Measurements from ENCODE around the gene FOXJ3. TPM values are rescaled to one million over a fixed set of nuclear protein-coding genes. Genes with fewer than 3 reads are reported as not detected.
A peak's percentile ranks its signal among the peaks of the same experiment; 100 is the strongest.

The FOXJ3 gene
- total RNA-seq, 1 experiment from 2014 or later, result 27.9 TPM

DNA sequence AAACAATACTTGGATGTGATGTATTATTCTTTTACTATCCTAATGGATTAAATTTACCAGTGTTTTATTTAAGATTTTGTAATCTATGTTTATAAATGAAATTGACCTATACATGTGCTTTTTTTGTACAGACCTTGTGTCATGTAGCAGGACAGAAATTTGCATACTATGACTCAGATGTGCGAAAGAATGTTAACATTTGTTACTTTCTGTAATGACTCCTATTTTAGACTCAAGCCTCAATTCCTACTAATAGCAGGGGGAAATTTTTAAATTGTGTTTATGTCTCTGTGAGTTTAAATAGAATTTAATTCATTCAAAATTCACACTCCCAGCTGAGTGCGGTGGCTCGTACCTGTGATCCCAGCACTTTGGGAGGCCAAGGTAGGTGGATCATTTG, 23.8 kb upstream of the FOXJ3 start:
- Histone ChIP-seq H3K9me3 (replicated peaks) (no peaks in the 10 kb centered on the region), H3K36me3 (no peaks in the 10 kb centered on the region), H3K27ac (no peak overlapping the region), H3K4me1 (replicated peaks) (peaks cover 5% of the 10 kb centered on the region; the same call in 1 of the 2 replicates), H3K27me3 (replicated peaks) (no peaks in the 10 kb centered on the region; the same call in 1 of the 2 replicates), H3K4me3 (no peak overlapping the region)
- DNase-seq (ENCODE audit: low read depth in 1 of 2, low spot score in 2 of 2), result no peak

DNA sequence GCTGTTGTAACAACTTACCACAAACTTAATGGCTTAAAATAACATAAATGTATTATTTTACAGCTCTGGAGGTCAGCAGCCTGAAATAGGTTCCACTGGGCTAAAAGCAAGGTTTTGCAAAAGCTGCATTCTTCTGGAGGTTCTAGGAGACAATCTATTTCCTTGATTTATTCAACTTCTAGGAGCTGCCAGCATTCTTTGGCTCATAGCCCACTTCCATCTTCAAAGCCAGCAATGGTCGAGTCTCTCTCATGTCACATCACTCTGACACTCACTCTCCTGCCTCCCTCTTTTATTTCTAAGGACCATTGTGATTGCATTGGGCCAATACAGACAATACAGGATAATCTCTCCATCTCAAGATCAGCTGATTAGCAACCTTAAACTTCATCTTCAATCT, 15.1 kb upstream of the FOXJ3 start:
- Histone ChIP-seq H3K36me3 (no peaks in the 10 kb centered on the region), H3K27me3 (replicated peaks) (no peaks in the 10 kb centered on the region; the same call in 1 of the 2 replicates), H3K4me1 (replicated peaks) (no peaks in the 10 kb centered on the region), H3K27ac (no peak overlapping the region), H3K4me3 (no peak overlapping the region), H3K9me3 (replicated peaks) (no peaks in the 10 kb centered on the region)
- DNase-seq (ENCODE audit: low read depth in 1 of 2, low spot score in 2 of 2), result no peak

DNA sequence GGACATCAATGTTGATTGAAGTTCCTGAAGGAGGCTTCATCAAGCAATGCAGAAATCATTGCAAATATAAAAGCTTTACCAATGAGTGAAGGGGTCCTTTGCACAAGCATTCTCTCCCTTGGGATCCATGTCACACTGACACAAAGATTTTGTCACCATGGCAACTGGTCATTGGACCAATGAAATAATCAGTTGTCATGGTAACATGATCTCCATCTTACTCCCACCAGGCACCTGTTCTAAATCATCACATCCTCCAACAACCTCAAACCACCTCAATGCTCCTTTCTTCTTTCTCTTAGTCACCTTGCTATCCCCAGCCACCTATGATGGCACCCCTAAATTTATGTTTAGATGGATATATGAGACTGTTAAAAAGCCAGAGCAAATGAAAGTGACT, 13.5 kb upstream of the FOXJ3 start:
- H3K36me3 ChIP-seq, result no peaks in the 10 kb centered on the region
- no peaks in the 10 kb centered on the region; the same call in 1 of the 2 replicates for H3K27me3 ChIP-seq (replicated peaks)

DNA sequence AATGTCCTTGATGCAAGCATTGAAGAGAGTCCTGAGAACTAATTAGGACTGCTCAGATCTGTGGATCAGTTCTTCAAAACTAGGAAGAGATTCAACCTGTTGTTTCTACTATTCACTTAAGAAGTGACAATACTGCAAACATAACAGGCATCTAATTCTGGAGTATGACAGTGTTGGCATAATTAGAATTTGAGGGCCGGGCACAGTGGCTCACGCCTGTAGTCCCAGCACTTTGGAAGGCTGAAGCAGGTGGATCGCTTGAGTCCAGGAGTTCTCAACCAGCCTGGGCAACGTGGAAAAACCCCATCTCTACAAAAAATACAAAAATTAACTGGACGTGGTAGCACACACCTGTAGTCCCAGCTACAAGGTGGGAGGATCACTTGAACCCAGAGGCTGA, 8.0 kb upstream of the FOXJ3 start:
- Histone ChIP-seq H3K36me3 (no peaks in the 10 kb centered on the region), H3K9me3 (replicated peaks) (no peaks in the 10 kb centered on the region), H3K27ac (no peak overlapping the region), H3K4me1 (replicated peaks) (peaks cover 31% of the 10 kb centered on the region), H3K4me3 (no peak overlapping the region), H3K27me3 (replicated peaks) (no peaks in the 10 kb centered on the region)
- no peak for DNase-seq (ENCODE audit: low read depth in 1 of 2, low spot score in 2 of 2)

More for the DNA sequence above, 13.5 kb upstream of the FOXJ3 start:
- H3K4me1 ChIP-seq (replicated peaks), result no peaks in the 10 kb centered on the region
- no peak overlapping the region for H3K4me3 ChIP-seq
- no peaks in the 10 kb centered on the region for H3K9me3 ChIP-seq (replicated peaks)
- DNase-seq (ENCODE audit: low read depth in 1 of 2, low spot score in 2 of 2), result no peak
- no peak overlapping the region for H3K27ac ChIP-seq

DNA sequence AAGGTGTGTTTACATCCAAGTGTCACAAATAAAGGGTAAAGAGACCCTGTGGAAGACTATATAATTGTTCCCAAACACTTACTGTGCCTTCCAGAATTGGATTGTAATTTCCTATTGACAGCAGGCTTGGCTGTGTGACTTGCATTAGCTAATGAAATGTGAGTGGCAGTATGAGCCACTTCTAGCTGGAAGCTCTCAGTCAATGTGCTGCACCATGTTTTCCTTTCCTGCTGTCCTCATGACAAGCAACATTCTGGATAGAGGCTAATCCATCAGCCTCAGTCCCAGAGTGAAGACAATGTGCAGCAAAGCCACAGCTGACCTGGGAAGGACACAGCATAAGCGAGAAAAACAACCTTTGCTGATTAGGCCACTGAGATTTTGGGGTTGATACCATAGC, 5.9 kb upstream of the FOXJ3 start:
- no peak overlapping the region for H3K4me3 ChIP-seq
- H3K27me3 ChIP-seq (replicated peaks), result no peaks in the 10 kb centered on the region
- peaks cover 35% of the 10 kb centered on the region for H3K4me1 ChIP-seq (replicated peaks)
- no peaks in the 10 kb centered on the region for H3K9me3 ChIP-seq (replicated peaks)
- no peak for DNase-seq (ENCODE audit: low read depth in 1 of 2, low spot score in 2 of 2)
- peak overlapping the region; percentile 36 for H3K27ac ChIP-seq
- H3K36me3 ChIP-seq, result no peaks in the 10 kb centered on the region

DNA sequence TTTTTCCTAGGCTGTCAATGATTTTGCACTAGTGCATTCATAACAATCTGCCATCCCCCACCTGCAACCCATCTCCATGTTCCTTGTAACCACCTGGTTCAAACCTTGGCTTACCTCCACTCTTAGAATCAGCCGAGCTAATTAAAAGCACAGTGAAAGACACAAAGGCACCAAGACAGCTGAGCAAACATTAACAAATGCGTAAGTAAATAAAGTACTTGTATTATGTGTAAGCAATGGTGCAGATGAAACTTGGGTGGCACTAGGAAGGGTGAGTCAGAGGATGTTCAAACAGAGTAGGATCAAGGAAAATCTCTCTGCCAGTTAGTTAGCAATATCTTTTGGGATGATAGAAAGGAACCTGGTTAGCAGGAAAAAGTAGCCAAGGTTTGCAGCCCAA, 5.1 kb upstream of the FOXJ3 start:
- no peaks in the 10 kb centered on the region for H3K36me3 ChIP-seq
- DNase-seq (ENCODE audit: low read depth in 1 of 2, low spot score in 2 of 2), result peak; percentile 79 to 81

DNA sequence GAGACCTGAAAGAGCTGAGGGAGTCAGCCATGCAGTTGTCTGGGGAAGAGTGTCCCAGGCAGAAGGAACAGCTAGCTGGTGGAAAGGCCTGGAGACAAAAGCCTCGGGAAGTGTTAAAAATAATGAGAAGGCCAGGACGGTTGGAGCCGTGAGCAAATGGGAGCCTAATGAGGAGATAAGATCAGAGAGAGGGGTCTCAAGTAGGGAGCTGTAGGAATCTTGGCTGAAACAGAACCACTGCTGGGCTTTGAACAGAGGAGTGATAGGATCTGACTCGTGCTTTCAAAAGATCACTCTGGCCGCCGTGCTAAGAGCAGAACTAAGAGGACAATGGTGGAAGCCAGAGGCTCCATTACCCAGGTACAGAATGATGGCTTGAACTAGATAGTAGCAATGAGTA, 1.9 kb upstream of the FOXJ3 start:
- Histone ChIP-seq H3K27ac (no peak overlapping the region), H3K4me3 (no peak overlapping the region), H3K9me3 (replicated peaks) (no peaks in the 10 kb centered on the region), H3K4me1 (replicated peaks) (peaks cover 47% of the 10 kb centered on the region), H3K27me3 (replicated peaks) (no peaks in the 10 kb centered on the region), H3K36me3 (peaks cover 9% of the 10 kb centered on the region)
- no peak for DNase-seq (ENCODE audit: low read depth in 1 of 2, low spot score in 2 of 2)

More for the DNA sequence above, 5.1 kb upstream of the FOXJ3 start:
- Histone ChIP-seq H3K27me3 (replicated peaks) (no peaks in the 10 kb centered on the region), H3K4me3 (no peak overlapping the region), H3K27ac (peak overlapping the region; percentile 36), H3K4me1 (replicated peaks) (peaks cover 39% of the 10 kb centered on the region), H3K9me3 (replicated peaks) (no peaks in the 10 kb centered on the region)

DNA sequence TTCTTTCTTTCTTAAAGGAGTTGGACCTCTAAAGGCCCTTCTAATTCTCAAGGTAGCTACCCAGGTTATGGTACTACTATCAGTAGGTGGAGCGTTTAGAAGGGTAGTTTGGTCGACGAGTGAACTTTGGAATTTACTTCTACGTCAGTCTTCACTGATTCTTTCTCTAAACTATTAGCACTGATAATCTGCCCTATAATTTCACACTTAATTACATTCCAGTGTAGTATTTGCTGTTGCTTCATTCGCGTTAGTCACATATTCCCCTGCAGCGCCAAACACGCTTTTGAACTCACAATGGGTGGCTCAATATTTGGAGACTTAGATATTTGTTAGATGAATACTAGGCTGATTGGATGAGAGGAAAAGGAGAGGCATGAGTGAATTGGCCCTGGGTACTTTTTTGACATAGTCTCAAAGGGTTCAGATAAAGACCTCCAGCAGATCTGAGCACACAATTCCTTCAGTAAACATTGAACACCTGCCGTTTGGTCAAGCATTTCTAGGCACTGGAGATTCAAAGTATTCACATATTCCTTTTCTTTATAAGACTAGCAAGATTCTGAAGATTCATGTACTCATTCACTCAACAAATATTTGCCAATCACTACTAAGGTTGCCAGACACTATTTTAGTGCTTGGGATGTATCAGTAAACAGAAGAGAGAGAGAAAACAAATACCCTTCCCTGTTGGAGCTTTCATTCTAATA, 929 bp upstream of the FOXJ3 start:
- Histone ChIP-seq H3K27ac (peak overlapping the region; percentile 69), H3K9me3 (replicated peaks) (no peaks in the 10 kb centered on the region)
- peak in 1 of 2 experiments; percentile 44 for DNase-seq (ENCODE audit: low read depth in 1 of 2, low spot score in 2 of 2)

DNA sequence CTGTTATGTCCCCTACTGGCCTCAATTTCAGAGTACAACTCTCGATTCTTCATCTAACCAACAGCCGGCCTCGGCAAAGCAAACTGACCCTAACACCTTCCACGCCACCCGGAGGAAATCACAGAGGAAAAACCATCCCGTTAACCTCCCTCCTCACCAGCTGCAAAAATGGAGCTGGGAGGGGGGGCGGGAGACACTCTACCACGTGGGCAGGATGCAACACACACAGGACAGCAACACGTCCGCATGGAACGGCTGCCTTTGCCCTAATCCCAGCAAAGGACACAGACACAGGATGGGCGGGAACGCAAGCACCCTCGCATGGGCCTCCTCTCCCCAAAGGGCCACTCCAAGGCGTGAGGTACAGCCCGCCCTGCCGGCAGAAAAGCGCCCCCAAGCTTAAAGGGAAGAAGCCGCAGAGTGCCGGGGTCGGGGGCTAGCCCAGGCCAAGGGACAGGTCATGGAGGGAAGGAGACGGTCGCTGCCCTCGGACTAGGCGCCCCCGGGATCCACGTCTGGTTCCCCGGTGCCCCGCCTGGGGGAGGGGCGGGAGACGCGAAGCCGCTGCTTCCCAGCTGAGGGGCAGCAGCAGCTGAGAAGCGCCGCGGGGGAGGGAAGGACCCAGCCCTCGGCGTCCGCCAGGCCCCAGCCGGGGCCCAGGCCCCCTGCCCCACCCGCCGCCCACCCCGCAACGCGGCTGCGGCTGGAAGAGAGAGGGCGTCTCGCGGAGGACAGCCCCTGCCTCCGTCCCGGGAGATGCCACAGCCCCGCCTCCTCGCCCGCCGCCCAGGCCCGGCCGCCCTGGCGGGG, 590 bp downstream of the FOXJ3 start:
- H3K4me1 ChIP-seq (replicated peaks), result peaks cover 26% of the 10 kb centered on the region
- H3K27me3 ChIP-seq (replicated peaks), result no peaks in the 10 kb centered on the region
- peak; percentile 61 to 80 for DNase-seq (ENCODE audit: low read depth in 1 of 2, low spot score in 2 of 2)
- peak overlapping the region; percentile 69 for H3K27ac ChIP-seq
- H3K4me3 ChIP-seq, result peak overlapping the region; percentile 93
- H3K36me3 ChIP-seq, result peaks cover 9% of the 10 kb centered on the region
- H3K9me3 ChIP-seq (replicated peaks), result no peaks in the 10 kb centered on the region

More for the DNA sequence above, 929 bp upstream of the FOXJ3 start:
- Histone ChIP-seq H3K27me3 (replicated peaks) (no peaks in the 10 kb centered on the region), H3K4me1 (replicated peaks) (peaks cover 41% of the 10 kb centered on the region), H3K4me3 (peak overlapping the region; percentile 93), H3K36me3 (peaks cover 9% of the 10 kb centered on the region)

DNA sequence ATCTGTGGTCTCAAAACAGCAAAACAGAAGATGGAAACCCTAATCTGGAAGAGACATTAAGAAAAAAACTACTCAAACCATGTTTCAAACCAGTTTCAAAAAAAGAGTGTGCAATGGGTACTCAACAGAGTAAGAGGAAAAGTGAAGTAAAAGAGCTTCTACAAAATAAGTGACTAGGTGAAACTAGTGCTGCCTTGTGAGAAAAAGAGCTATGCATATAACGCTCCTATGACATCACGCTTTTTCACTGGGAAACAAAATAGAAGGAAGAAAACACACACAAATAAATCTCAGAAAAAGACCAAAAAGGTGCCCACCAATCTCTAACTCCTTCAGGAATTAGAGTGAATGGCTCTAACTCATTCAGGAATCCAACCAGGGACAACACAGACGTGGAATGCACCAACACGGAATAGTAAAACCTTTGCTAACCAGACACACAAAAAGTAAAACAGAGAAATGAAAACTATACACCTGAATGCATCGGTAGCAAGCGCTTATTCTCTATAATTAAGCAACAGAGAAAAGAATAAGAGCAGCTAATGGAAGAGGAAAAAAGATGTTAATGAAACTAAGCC, 1.3 kb downstream of the FOXJ3 start:
- Histone ChIP-seq H3K27ac (peak overlapping the region; percentile 69; the same call in 1 of the 2 replicates), H3K36me3 (peaks cover 9% of the 10 kb centered on the region), H3K4me3 (peak overlapping the region; percentile 93), H3K27me3 (replicated peaks) (no peaks in the 10 kb centered on the region), H3K9me3 (replicated peaks) (no peaks in the 10 kb centered on the region), H3K4me1 (replicated peaks) (peaks cover 19% of the 10 kb centered on the region)
- DNase-seq (ENCODE audit: low read depth in 1 of 2, low spot score in 2 of 2), result no peak

DNA sequence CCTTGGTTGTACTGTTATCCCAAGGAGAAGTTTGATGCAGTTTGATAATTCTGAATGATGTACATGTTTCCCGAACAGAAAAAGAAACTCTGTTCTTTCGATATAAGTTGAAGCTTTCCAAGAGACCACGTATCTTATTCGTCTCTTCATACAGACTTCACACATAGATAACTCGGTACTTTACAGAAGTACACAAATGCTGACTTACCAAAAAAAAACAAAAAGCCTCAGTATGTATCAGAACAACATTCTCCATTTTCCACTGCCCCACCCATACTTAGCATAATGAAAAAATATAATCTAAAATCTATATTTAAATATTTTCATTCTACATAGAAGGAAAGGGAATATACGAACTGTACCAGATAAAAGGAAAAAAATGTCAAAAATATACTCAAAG, 2.2 kb downstream of the FOXJ3 start:
- Histone ChIP-seq H3K4me1 (replicated peaks) (peaks cover 16% of the 10 kb centered on the region), H3K27me3 (replicated peaks) (no peaks in the 10 kb centered on the region), H3K4me3 (no peak overlapping the region)

DNA sequence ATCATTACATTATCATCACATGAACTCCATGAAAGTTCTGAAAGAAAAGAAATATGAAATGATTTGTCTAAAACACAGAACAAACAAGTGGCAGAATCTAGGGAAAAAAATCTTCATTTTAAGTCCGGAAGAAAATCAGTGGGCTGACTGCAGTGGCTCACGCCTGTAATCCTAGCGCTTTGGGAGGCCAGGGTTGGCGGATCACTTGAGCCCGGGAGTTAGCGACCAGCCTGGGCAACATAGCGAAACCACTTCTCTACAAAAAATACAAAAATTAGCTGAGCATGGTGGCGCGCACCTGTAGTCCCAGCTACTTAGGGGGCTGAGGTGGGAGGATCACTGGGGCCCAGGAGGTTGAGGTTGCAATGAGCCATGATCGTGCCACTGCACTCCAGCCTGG, 4.8 kb downstream of the FOXJ3 start:
- no peak for DNase-seq (ENCODE audit: low read depth in 1 of 2, low spot score in 2 of 2)
- peaks cover 9% of the 10 kb centered on the region for H3K36me3 ChIP-seq
- H3K27ac ChIP-seq, result no peak overlapping the region
- H3K4me1 ChIP-seq (replicated peaks), result peaks cover 8% of the 10 kb centered on the region
- no peaks in the 10 kb centered on the region for H3K27me3 ChIP-seq (replicated peaks)
- H3K4me3 ChIP-seq, result no peak overlapping the region
- H3K9me3 ChIP-seq (replicated peaks), result no peaks in the 10 kb centered on the region

More for the DNA sequence above, 2.2 kb downstream of the FOXJ3 start:
- H3K9me3 ChIP-seq (replicated peaks), result no peaks in the 10 kb centered on the region
- H3K27ac ChIP-seq, result no peak overlapping the region
- peaks cover 9% of the 10 kb centered on the region for H3K36me3 ChIP-seq
- DNase-seq (ENCODE audit: low read depth in 1 of 2, low spot score in 2 of 2), result no peak

DNA sequence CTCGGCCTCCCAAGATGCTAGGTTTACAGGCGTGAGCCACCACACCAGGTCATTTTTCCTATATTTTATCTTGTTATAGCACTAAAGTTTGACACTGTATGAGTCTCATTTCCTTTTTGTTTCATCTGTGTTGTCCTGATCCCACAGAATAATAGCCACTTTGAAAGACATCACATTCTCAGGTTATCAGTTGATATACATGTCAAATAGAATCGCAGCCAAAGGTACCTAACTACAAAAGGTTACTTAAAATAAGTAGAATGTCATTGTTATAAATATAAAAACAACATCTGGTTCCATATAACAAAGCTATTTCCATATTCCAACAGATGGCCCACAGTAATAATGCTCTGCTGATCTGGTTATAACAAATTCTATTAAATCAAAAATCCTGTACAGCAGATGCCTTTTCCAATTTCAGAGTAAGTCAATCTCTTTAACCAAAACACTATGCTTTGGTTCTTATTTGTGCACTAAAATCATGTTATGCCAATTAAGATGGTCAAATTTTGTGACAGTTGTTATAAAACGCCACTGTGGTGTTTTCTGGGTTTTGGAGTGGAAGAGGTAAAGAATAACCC, 6.0 kb downstream of the FOXJ3 start:
- Histone ChIP-seq H3K4me1 (replicated peaks) (peaks cover 8% of the 10 kb centered on the region), H3K27ac (no peak overlapping the region), H3K9me3 (replicated peaks) (no peaks in the 10 kb centered on the region), H3K36me3 (0 out of 2 replicates have a peak, but pooled peaks cover 2% of the 10 kb centered on the region), H3K27me3 (replicated peaks) (no peaks in the 10 kb centered on the region), H3K4me3 (no peak overlapping the region)
- DNase-seq (ENCODE audit: low read depth in 1 of 2, low spot score in 2 of 2), result no peak
